Thoracic aorta (tissue), 2 donors: Measurements from ENCODE around the gene FGGY. TPM values are rescaled to one million over a fixed set of nuclear protein-coding genes. Genes with fewer than 3 reads are reported as not detected.

Experiments used
- ATAC-seq: fragments of 150-250 bp; one replicate; pipeline ENCODE4 v1.8.0; 2017; ENCODE audit warnings: low read depth; ENCODE audit not compliant: insufficient number of reproducible peaks, low FRiP score
- DNase-seq: peaks from one replicate; pipeline ENCODE4 v3.0.0-alpha.2; 2020; ENCODE audit warnings: low spot score
- H3K27ac ChIP-seq, 2 donors: fragments of 200-600 bp; sonication (generic); 1 replicate in 1 of 2; 2 replicates in 1 of 2; pipeline ENCODE4 v1.5.1; 2016; ENCODE audit warnings: mild to moderate bottlenecking in 2 of 2, moderate library complexity in 2 of 2
- H3K27me3 ChIP-seq: fragments of 200-600 bp; sonication (generic); replicated peaks from 2 replicates; pipeline ENCODE4 v1.6.0; 2016; ENCODE audit warnings: mild to moderate bottlenecking; ENCODE audit not compliant: insufficient read depth
- H3K36me3 ChIP-seq: fragments of 200-600 bp; sonication (generic); one replicate; pipeline ENCODE4 v1.5.1; 2016
- H3K4me1 ChIP-seq, 2 donors: fragments of 200-600 bp; sonication (generic); 1 replicate in 1 of 2; 2 replicates in 1 of 2; pipeline versions ENCODE4 v1.5.1 to v1.6.0; 2016; ENCODE audit warnings: low read depth in 2 of 2, mild to moderate bottlenecking in 1 of 2; ENCODE audit not compliant: control insufficient read depth in 1 of 2
- H3K4me3 ChIP-seq: fragments of 200-600 bp; sonication (generic); 2 replicates; pipeline ENCODE4 v1.5.1; 2016; ENCODE audit warnings: mild to moderate bottlenecking
- H3K9me3 ChIP-seq: fragments of 200-600 bp; sonication (generic); 2 replicates; pipeline ENCODE4 v1.5.1; 2016
- CTCF ChIP-seq: fragments of 200-600 bp; sonication (generic); IDR thresholded peaks from one replicate; pipeline ENCODE4 v1.5.1; 2019; ENCODE audit warnings: antibody characterized with exemption
- total RNA-seq, 2 donors: library from RNA; depleted of rRNA; stranded (reverse); fragments of >200 nt; gene quantifications; one replicate each; pipeline versions ENCODE4 v1.1.0 to v1.2.3, GENCODE V29; 2016

FGGY gene
- total RNA-seq, 2 donors from 2014 or later: 6.5 to 9.9 TPM

- H3K4me1 ChIP-seq: peaks cover 16 to 45% of the 10 kb centered on the region in 2 donors
- no peak overlapping the region for H3K27ac ChIP-seq
- H3K27me3 ChIP-seq: no peaks in the 10 kb centered on the region
- no peak for TF ChIP-seq CTCF
- DNase-seq (no peak), ATAC-seq (no peak)
- H3K36me3 ChIP-seq: no peaks in the 10 kb centered on the region
- H3K9me3 ChIP-seq: no peaks in the 10 kb centered on the region
- no peak overlapping the region for H3K4me3 ChIP-seq
Observed at GRCh38 chr1:59522925-59523505, 226.1 kb downstream of the FGGY start.

DNA sequence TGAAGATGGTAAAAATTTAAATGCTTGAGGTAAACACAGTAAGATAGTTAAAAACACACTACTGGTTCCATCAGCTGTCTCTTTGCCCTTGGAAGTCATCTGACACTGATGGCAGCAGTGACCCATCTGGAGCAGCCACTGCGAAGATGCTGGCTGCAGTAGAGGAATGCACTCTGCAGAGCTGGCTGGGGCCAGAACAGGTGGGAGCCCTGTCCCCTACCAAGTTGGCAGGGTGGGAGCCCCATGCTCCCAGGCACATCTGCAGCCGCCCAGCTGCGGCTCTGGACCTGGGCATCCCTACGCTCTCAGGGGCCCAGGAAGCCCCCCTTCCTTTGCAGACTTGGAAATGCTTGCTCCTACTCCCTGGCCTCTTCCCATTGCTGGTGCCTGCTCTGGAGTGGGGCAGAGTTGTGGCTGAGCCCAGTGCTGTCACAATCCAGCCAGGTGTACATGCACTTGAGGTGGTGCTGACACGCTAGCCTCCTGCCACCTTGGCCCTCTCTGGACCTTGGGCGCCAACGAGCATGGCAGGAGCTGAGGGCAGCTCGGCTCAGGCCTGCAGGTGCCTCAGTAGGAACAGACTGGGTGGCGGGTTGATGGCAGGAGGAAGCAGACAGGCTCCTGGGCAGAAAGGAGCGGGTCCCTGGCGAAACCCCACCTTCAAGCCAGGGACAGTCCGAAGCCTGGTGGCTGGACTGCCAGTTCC, 227.0 kb downstream of the FGGY start:
- TF ChIP-seq CTCF: no peak
- no peak for ATAC-seq
- Histone ChIP-seq H3K27ac (no peak overlapping the region), H3K27me3 (no peaks in the 10 kb centered on the region), H3K9me3 (no peaks in the 10 kb centered on the region), H3K4me1 (peaks cover 16 to 37% of the 10 kb centered on the region in 2 donors), H3K36me3 (no peaks in the 10 kb centered on the region), H3K4me3 (no peak overlapping the region)
- DNase-seq: no peak

DNA sequence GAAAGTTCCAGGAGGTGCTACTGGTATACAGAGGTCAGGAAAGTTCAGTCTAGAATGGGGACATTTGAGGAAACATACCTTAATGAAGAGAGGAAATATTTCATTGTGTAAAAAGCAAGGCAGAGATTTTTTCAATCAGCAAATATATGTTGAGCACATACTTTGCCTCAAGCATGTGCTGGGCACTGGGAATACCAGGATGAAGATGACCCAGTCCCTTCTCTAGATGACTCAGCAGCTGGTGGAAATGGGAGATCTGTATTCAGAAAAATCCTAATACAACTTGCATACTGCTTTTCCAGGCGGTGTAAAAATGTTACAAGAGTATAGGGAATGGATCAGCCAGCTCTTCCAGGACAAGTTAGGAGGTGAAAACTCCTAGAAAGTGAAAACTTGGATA, 229.3 kb downstream of the FGGY start:
- ATAC-seq (no peak), DNase-seq (no peak)
- Histone ChIP-seq H3K36me3 (no peaks in the 10 kb centered on the region), H3K27me3 (no peaks in the 10 kb centered on the region), H3K4me1 (peaks cover 7 to 23% of the 10 kb centered on the region in 2 donors), H3K9me3 (no peaks in the 10 kb centered on the region), H3K4me3 (no peak overlapping the region), H3K27ac (no peak overlapping the region)
- no peak for TF ChIP-seq CTCF

GRCh38 chr1:59528471-59528870, 231.6 kb downstream of the FGGY start:
- Histone ChIP-seq H3K4me3 (no peak overlapping the region), H3K27me3 (no peaks in the 10 kb centered on the region), H3K4me1 (peaks cover 0 to 2% of the 10 kb centered on the region in 2 donors), H3K9me3 (no peaks in the 10 kb centered on the region), H3K36me3 (no peaks in the 10 kb centered on the region), H3K27ac (no peak overlapping the region)
- no peak for ATAC-seq
- no peak for DNase-seq
- TF ChIP-seq CTCF: no peak

DNA sequence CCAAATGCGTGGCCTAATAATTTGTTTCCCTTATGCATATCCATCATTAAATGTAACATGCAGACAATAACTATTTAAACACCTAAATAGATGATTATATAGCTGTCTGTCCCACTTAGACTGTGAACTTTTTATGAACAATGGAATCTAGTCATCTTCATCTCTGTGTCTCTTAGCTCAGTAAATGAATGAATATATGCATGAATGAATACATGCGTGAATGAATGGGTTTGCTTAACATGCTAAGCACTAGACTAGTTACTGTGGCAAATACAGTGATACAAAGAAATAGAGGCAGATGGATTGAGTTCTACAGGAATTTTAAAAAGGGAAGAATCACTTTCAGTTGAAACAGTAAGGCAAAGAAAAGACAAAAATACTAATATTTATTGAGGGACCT, 232.0 kb downstream of the FGGY start:
- ATAC-seq (no peak), DNase-seq (no peak)
- TF ChIP-seq CTCF: no peak
- H3K36me3 ChIP-seq: no peaks in the 10 kb centered on the region
- H3K27me3 ChIP-seq: no peaks in the 10 kb centered on the region
- no peak overlapping the region for H3K27ac ChIP-seq
- H3K4me1 ChIP-seq: no peaks in the 10 kb centered on the region
- no peaks in the 10 kb centered on the region for H3K9me3 ChIP-seq
- no peak overlapping the region for H3K4me3 ChIP-seq
